HFFc6 (cell line): Measurements from ENCODE around the gene STOML1. TPM values are rescaled to one million over a fixed set of nuclear protein-coding genes. Genes with fewer than 3 reads are reported as not detected.
A peak's percentile ranks its signal among the peaks of the same experiment; 100 is the strongest.

ENCODE experiments used
- DNase-seq: peaks from one replicate; pipeline ENCODE4 v3.0.0-alpha.2; 2018
- H3K27ac Mint-ChIP-seq: 2 replicates; pipeline ENCODE4 v1.8.0; 2020; ENCODE audit warnings: mild to moderate bottlenecking, mixed read lengths
- H3K27me3 Mint-ChIP-seq: 2 replicates; pipeline ENCODE4 v1.8.0; 2021; ENCODE audit warnings: mild to moderate bottlenecking, moderate library complexity, mixed read lengths; ENCODE audit not compliant: insufficient read depth
- H3K36me3 Mint-ChIP-seq: 2 replicates; pipeline ENCODE4 v1.8.0; 2021; ENCODE audit warnings: low read depth, mixed read lengths
- H3K4me1 Mint-ChIP-seq: 2 replicates; pipeline ENCODE4 v1.8.0; 2020; ENCODE audit warnings: low read depth, mixed read lengths
- H3K4me3 Mint-ChIP-seq: 2 replicates; pipeline ENCODE4 v1.8.0; 2020; ENCODE audit warnings: mild to moderate bottlenecking, moderate library complexity, mixed read lengths
- H3K9me3 Mint-ChIP-seq: 2 replicates; pipeline ENCODE4 v1.8.0; 2020; ENCODE audit warnings: mild to moderate bottlenecking, mixed read lengths
- total RNA-seq, 6 experiments: library from RNA; stranded (reverse); fragmentation: NEBNext Ultra II Directional; extraction: Animal tissue kit (Norgen Biotek cat#: 25700); gene quantifications; 2 replicates in 1 of 6; 3 replicates in 5 of 6; pipeline ENCODE4 v1.2.3, GENCODE V29; 2021
- TF ChIP-seq, protein P1 (sequence below): fragments of 200-600 bp; sonication (generic); IDR thresholded peaks from 2 replicates; pipeline ENCODE4 v1.5.0; 2021; ENCODE audit warnings: antibody characterized with exemption, mild to moderate bottlenecking

STOML1 gene
- total RNA-seq, 6 experiments from 2014 or later, result 21.4 to 30.6 (median 24.7) TPM

DNA sequence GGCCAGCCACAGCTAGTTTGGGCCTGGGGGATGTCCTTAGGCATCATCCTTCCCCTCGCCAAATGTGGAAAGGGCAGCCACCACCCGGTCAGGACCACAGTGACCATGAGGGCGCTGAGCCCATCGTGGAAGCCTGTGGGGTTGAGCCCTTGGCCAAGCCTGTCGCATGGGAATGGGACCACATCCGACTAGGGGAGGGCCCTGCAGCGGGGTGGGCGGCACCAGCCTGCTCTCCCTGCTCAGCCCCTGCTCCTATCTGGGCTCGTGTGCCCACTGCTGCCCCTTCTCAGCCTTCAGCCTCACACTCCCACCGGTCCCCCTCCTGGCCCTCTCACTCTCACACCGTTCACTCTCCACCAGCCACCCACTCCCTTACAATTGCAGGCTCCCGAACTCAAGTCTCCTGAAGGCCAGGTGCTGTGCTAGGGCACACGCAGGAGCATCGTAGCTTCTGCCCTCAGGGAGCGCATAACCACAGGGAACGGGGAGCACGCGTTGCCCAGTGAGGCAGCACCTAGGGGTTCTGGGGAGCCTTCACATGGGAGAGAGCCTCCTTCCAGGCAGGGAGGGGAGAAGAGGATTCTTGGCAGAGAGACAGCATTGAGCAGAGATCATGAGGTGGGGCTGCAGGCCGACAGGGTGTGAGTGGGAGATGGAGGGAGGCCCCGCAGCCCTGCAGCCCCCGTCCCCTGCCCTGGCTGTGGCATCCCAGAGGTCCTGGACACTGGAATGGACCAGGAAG, 39.8 kb downstream of the STOML1 start:
- no peak for DNase-seq
- peaks cover 25% of the 10 kb centered on the region for H3K36me3 Mint-ChIP-seq
- H3K27ac Mint-ChIP-seq, result peak overlapping the region; percentile 65
- TF ChIP-seq, protein P1, sequence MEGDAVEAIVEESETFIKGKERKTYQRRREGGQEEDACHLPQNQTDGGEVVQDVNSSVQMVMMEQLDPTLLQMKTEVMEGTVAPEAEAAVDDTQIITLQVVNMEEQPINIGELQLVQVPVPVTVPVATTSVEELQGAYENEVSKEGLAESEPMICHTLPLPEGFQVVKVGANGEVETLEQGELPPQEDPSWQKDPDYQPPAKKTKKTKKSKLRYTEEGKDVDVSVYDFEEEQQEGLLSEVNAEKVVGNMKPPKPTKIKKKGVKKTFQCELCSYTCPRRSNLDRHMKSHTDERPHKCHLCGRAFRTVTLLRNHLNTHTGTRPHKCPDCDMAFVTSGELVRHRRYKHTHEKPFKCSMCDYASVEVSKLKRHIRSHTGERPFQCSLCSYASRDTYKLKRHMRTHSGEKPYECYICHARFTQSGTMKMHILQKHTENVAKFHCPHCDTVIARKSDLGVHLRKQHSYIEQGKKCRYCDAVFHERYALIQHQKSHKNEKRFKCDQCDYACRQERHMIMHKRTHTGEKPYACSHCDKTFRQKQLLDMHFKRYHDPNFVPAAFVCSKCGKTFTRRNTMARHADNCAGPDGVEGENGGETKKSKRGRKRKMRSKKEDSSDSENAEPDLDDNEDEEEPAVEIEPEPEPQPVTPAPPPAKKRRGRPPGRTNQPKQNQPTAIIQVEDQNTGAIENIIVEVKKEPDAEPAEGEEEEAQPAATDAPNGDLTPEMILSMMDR, result no peak
- peaks cover 12% of the 10 kb centered on the region for H3K27me3 Mint-ChIP-seq
- no peaks in the 10 kb centered on the region for H3K9me3 Mint-ChIP-seq
- H3K4me3 Mint-ChIP-seq, result no peak overlapping the region
- H3K4me1 Mint-ChIP-seq, result peaks cover 49% of the 10 kb centered on the region

DNA sequence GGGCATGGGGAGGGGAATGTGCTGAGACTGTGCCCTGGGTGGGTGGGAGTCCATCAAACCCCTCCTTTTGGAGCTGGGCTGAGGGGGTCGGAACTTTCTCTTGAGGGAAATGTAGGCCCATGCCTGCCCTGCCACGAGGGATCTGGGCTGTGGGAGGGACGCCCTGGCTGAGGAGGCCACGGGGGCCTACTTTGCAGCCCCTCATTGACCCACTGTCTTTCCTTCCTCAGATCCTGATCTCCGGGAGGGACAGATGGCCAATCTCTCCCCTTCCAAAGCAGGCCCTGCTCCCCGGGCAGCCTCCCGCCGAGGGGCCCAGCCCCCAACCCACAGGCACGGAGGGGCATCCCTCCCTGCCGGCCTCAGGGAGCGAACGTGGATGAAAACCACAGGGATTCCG, 40.5 kb downstream of the STOML1 start:
- Mint-ChIP-seq H3K4me1 (peaks cover 42% of the 10 kb centered on the region), H3K27ac (peak overlapping the region; percentile 94), H3K27me3 (peaks cover 9% of the 10 kb centered on the region), H3K36me3 (peaks cover 33% of the 10 kb centered on the region), H3K4me3 (peak overlapping the region; percentile 25; the same call in 1 of the 2 replicates), H3K9me3 (no peaks in the 10 kb centered on the region)
- TF ChIP-seq, protein P1, result no peak
- DNase-seq, result no peak

DNA sequence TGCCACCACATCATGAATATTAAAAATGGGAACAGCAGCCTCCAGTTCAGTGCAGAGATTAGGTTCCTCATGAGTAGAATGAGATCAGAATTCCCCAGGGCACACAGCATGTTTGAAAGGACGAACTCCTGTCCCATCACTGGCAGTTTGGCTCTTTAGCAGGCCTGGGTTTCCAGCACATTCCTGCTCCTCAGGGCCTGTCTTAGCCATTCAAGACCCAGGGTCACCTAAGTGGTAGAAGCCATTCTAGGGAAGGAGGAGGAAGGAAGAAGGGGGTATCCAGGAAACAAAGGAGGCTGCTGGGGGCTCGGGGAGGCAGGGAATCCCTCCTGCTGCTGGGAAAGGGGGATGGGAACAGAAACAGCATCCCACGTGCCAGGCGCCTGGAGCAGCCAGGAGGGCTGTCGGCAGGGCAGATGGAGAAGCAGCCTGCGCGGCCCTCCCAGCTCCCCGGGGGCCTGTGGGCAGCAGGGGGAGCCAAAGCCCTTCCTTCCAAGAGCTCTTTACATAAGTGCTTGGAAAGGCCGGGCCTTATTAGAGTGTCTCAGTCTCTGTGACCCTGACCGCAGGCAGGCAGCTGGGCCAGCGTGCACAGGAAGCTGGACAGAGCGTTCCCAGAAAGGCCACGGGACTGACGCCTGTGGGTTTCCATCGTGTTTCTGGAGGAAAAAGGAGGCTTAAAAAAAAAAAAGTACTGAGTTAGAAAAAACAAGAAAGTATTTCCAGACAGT, 41.1 kb downstream of the STOML1 start:
- DNase-seq, result peak; percentile 96
- H3K27me3 Mint-ChIP-seq, result peaks cover 6% of the 10 kb centered on the region
- H3K9me3 Mint-ChIP-seq, result no peaks in the 10 kb centered on the region
- TF ChIP-seq, protein P1, result peak; percentile 91
- H3K27ac Mint-ChIP-seq, result peak overlapping the region; percentile 94
- H3K36me3 Mint-ChIP-seq, result peaks cover 34% of the 10 kb centered on the region
- peaks cover 35% of the 10 kb centered on the region for H3K4me1 Mint-ChIP-seq
- H3K4me3 Mint-ChIP-seq, result peak overlapping the region; percentile 25; the same call in 1 of the 2 replicates

DNA sequence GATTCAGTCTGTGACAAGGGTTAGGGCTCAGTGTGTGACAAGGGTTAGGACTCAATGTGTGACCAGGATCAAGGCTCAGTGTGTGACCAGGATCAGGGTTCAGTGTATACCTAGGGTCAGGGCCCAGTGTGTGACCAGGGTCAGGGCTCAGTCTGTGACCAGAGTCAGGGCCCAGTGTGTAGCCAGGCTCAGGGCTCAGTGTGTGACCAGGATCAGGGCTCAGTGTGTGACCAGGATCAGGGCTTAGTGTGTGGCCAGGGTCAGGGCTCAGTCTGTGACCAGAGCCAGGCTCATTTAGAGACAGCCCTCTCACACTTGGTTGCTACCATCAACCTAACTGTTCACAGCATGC, 41.6 kb downstream of the STOML1 start:
- Mint-ChIP-seq H3K4me1 (peaks cover 30% of the 10 kb centered on the region), H3K27me3 (peaks cover 6% of the 10 kb centered on the region), H3K27ac (peak overlapping the region; percentile 94), H3K4me3 (no peak overlapping the region), H3K9me3 (no peaks in the 10 kb centered on the region), H3K36me3 (peaks cover 35% of the 10 kb centered on the region)
- DNase-seq, result no peak
- TF ChIP-seq, protein P1, result no peak

DNA sequence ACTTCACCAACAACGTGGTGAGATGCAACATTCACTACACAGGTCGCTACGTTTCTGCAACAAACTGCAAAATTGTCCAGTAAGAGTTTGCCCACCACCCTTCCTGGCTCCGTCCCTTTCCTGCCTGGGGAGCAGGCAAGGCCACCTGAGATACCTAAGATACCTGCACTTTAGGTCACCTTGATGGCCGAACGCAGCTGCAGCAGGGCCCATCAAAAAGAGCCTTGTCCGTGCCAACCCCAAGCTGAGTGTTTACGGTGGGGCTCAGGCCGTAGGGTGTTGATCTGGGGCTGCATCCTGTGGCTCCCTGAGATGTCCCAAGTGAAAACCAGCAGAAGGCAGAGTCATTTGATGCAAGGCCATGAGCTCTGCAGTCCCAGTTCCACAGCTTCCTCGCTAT, 42.6 kb downstream of the STOML1 start:
- Mint-ChIP-seq H3K4me1 (peaks cover 30% of the 10 kb centered on the region), H3K9me3 (no peaks in the 10 kb centered on the region), H3K27ac (no peak overlapping the region), H3K27me3 (peaks cover 4% of the 10 kb centered on the region), H3K4me3 (no peak overlapping the region), H3K36me3 (peaks cover 41% of the 10 kb centered on the region)
- no peak for DNase-seq
- TF ChIP-seq, protein P1, result no peak
